GM12874 (cell line): Measurements from ENCODE around the gene LHX3.

ENCODE experiments used
- TF ChIP-seq, protein P1 (sequence below): IDR thresholded peaks from 2 replicates; pipeline ENCODE4 v1.5.1; 2011; ENCODE audit warnings: low read depth, mild to moderate bottlenecking, control low read depth, low read length, moderate library complexity; ENCODE audit not compliant: insufficient read depth

The LHX3 gene

GRCh38 chr9:136233411-136233810, 28.5 kb upstream of the LHX3 start:
- TF ChIP-seq, protein P1, sequence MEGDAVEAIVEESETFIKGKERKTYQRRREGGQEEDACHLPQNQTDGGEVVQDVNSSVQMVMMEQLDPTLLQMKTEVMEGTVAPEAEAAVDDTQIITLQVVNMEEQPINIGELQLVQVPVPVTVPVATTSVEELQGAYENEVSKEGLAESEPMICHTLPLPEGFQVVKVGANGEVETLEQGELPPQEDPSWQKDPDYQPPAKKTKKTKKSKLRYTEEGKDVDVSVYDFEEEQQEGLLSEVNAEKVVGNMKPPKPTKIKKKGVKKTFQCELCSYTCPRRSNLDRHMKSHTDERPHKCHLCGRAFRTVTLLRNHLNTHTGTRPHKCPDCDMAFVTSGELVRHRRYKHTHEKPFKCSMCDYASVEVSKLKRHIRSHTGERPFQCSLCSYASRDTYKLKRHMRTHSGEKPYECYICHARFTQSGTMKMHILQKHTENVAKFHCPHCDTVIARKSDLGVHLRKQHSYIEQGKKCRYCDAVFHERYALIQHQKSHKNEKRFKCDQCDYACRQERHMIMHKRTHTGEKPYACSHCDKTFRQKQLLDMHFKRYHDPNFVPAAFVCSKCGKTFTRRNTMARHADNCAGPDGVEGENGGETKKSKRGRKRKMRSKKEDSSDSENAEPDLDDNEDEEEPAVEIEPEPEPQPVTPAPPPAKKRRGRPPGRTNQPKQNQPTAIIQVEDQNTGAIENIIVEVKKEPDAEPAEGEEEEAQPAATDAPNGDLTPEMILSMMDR, result no peak

GRCh38 chr9:136232969-136233368, 28.0 kb upstream of the LHX3 start:
- TF ChIP-seq, protein P1, result no peak

DNA sequence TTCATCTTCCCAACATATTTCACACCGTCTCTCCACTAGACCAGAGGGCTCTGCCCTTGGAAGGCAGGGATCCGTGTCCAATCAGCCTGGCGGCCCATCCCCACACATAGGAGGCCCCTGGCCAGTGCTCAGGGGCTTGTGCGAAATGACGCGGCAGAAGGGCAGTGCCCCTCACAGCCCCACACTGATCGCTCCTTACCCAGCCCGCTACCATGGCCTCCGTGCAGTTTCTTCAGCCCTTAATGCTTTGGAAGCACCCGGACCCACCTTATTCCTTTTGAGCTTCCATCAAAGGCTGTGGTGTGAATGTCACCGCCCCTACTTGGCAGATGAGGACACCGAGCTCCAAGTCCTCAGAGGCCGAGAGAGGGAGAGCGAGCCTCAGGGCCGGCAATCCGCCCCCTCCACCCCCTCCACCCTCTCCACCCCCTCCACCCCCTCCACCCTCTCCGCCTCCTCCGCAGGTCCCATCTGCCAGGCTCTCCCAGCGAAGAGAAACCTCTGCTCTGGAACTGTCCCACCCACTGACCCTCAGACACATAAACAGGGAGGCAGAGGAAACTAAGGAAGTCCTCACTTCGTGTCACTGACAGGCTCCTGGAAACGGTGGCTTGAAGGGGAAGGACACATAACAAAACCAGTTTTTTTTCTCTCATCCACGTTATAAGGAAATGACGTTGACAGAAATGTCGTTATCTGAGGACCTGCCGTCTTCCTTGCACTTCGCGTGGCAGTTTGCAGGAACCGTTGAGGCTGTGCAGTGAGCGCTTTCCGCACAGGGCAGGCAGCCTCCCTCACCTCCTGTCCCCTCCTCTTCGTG, 26.8 kb upstream of the LHX3 start:
- TF ChIP-seq, protein P1, result no peak

DNA sequence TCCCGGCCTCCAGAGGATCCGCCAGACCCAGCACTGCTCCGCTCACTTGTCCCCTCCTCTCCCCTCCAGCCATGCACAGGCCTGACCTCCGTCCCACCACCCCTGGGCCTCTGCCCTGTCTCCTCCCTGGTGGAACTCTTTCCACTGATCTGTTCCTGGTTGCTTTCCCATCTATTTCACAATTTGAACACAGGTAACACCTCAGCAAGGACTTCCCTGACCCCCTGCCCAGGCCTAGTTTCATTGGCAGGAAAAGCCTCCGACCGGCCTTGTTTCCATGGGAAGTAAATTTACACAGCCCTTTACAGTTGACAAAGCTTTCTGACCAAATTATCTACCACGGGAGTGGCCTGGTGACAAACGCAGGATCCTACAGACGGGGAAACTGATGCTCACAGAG, 25.8 kb upstream of the LHX3 start:
- TF ChIP-seq, protein P1, result no peak

DNA sequence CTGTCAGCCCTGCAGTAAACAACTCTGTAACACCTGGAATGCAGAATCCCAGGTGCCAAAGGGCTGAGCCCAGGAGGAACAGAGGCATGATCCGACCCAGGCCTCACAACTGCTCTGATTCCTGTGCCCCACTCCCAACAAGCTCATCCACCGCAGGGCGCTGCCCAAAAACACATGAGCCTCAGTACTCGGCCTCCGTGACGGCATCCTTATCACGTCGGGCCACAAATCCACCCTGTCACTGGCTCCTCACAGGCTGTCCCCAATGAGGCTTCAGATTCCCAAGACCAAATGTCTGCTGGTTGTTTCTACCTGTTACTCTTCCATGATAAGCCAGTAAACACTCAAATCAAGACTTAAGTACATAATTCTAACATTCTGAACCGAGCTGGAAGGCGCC, 25.4 kb upstream of the LHX3 start:
- TF ChIP-seq, protein P1, result no peak

- TF ChIP-seq, protein P1, result no peak
Observed at GRCh38 chr9:136229096-136230065, 24.5 kb upstream of the LHX3 start.
